NCI-H2196 treated with DMSO at 0.1 percent for 48 hours (cell line): ENCODE data around the gene ZNF831.

Source experiments
- DNase-seq: peaks from one replicate; lab custom pipeline; 2025; ENCODE audit not compliant: unreplicated experiment; lab: John Stamatoyannopoulos, UW

The ZNF831 gene

GRCh38 chr20:59177266-59178250 lies 13.9 kb downstream of the ZNF831 start:
- DNase-seq, result no peak

DNA sequence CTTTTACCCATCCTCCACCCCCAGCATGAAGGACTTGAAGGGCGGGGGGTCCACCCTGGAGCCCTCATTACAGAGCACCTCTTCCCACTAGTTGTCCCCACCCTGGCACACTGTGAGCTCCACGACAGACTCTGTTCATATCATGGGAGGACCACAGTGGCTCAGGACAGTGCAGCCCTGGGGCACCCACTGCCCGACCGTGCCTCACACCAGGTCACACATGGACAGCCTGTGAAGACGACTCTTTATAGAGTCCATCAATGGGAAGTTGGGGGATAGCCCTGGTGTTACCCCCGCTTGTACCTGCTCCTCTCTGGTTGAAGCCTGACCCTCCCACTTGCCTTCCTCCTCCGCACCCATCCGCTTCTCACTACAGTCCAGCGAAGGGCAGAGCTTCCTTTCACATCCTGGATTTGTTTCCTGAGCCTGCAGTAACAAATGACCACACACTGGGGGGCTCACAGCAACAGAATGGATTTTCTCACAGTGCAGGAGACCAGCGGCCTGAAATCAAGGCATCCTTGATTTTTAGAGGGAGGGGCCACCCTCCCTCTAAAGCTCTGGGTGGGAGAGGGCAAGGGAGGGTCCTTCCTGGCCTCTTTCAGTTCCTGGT lies 15.5 kb downstream of the ZNF831 start:
- DNase-seq, result no peak

- no peak for DNase-seq
Measured at GRCh38 chr20:59179988-59180387, 16.4 kb downstream of the ZNF831 start.

DNA sequence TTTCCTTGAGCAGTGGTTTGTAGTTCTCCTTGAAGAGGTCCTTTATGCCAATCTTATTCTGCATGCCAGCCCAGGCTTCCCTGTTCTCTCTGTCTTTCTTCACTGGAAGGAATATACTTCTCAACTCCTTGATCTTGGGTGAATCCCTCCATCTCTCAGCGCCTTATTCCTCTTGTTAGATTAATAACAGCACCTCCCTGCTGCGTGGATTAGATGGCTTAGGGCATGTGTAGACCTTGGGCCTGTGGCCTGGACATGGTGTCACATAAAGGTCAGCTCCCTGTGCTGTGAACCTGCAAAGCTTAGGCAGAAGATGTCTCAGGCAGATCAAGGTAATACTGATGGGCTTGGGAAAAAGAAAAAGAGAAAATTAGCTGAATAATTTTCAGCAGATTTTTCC lies 18.3 kb downstream of the ZNF831 start:
- no peak for DNase-seq

GRCh38 chr20:59182401-59183044 lies 18.9 kb downstream of the ZNF831 start:
- DNase-seq, result no peak

DNA sequence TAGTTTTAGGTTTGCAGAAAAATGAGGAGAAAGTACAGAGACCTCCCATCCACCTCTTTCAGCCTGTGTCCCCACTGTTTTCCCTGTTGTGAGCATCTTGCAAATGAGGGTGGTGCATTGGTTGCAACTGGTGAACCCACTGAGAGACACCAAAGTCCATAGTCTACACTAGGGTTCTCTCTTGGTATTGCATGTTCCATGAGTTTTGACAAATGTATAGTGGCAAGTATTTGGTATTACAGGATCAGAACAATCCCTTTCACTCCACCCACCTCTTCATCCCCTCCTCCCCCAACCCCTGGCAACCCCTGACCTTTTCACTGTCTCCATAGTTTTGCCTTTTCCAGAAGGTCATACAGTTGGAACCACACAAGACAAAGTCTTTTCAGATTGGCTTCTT lies 20.1 kb downstream of the ZNF831 start:
- no peak for DNase-seq

GRCh38 chr20:59184880-59185447 lies 21.3 kb downstream of the ZNF831 start:
- DNase-seq, result no peak

GRCh38 chr20:59185809-59186208 lies 22.2 kb downstream of the ZNF831 start:
- DNase-seq, result no peak

GRCh38 chr20:59190466-59190865 lies 26.8 kb downstream of the ZNF831 start:
- no peak for DNase-seq

GRCh38 chr20:59191036-59191755 lies 27.6 kb downstream of the ZNF831 start:
- DNase-seq, result no peak

GRCh38 chr20:59191756-59192532 lies 28.3 kb downstream of the ZNF831 start:
- DNase-seq, result no peak

DNA sequence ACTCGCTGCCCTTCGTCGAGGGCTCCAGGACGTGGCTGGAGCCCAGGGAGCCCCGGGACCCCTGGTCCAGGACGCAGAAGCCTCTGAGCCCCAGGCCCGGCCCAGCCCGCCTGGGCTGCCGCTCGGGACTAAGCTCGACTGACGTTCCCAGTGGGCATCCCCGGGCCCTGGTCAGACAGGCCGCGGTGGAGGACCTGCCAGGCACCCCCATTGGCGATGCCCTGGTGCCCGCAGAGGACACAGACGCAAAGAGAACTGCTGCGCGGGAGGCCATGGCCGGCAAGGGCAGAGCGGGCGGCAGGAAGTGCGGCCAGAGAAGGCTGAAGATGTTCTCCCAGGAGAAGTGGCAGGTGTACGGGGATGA lies 28.9 kb downstream of the ZNF831 start:
- DNase-seq, result no peak

DNA sequence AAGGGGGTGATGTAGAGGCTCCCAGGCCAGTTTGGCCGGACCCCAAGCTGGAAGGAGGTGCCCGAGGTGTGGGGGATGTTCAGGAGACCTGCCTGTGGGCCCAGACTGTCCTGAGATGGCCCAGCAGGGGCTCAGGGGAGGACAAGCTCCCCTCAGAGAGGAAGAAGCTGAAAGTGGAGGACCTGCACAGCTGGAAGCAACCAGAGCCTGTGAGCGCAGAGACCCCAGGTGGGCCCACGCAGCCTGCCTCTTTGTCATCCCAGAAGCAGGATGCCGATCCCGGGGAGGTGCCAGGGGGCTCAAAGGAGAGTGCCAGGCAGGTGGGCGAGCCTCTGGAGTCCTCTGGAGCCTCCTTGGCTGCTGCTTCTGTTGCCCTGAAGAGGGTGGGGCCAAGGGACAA lies 29.7 kb downstream of the ZNF831 start:
- DNase-seq, result no peak

- no peak for DNase-seq
Measured at GRCh38 chr20:59194023-59194935, 30.7 kb downstream of the ZNF831 start.

GRCh38 chr20:59195316-59195993 lies 31.8 kb downstream of the ZNF831 start:
- DNase-seq, result no peak

DNA sequence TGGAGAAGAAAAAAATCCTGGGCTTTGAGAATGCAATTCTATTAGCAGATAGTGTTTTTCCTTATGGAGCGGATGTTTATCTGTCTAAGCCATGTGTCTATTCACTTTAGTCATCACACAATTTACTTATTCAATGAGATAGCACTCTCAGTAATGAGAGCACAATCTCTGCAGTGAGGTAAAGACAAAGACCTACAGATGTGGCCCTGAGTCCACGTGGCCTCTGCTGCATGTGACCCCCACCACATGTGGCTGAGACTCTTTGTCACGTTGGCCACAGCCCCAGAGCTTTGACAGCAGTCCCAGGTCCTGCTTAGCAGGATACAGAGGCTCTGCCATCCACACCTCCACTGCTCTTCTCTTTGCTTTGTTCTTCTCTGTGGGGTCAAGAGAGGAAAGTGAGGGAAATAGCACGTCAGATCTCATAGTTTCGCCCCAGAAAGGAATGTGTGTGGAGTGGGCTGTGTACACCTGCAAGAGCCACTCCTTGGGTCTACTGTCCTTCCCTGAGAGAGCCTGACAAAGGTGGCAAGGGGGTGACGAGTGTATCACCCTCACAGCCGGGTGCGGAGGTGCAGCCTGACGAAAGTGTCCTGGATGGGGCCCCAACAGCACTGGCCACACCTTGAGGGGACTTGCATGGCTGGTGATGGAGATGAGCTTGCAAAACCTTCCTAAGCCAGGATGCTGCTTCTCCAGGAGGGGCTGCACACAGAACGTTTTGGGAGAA lies 40.7 kb downstream of the ZNF831 start:
- DNase-seq, result no peak

DNA sequence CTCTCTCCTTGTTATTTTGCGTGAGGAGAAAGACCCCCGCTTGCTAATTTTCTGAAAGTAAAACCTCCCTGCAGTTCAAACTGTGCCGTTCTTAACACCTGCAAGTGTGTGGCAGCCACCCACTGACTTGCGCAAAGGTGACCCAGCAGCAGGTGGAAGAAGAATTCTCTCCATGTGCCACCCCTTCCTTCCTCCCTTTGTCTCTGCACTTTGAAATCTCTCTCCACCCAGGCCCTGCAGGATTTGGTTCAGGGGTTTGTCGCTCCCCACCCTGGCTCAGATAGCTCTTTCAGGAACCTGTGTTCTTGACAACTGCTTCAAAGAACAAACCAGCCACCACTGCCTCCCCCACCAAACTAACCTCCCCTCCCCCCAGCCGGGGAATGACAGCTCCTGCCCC lies 41.4 kb downstream of the ZNF831 start:
- DNase-seq, result no peak

GRCh38 chr20:59207235-59207634 lies 43.6 kb downstream of the ZNF831 start:
- DNase-seq, result no peak
